NCI-H2196 treated with DMSO at 0.1 percent for 48 hours (cell line): ENCODE results near the gene NDST4.

ENCODE experiments used
- DNase-seq: peaks from one replicate; lab custom pipeline; 2025; ENCODE audit not compliant: unreplicated experiment; lab: John Stamatoyannopoulos, UW

The NDST4 gene

GRCh38 chr4:115113506-115114106 lies at the start of gene NDST4:
Gene NDST4, minus strand, starts transcription at chr4:115113620. Its CDS starts 36,584 bp downstream, at chr4:115077036.
- DNase-seq = peak; percentile 56

GRCh38 chr4:115159141-115159540 lies 45.7 kb upstream of the NDST4 start:
- no peak for DNase-seq

GRCh38 chr4:115158296-115158695 lies 44.9 kb upstream of the NDST4 start:
- no peak for DNase-seq

- DNase-seq = no peak
Measured at GRCh38 chr4:115154826-115155225, 41.4 kb upstream of the NDST4 start.

- no peak for DNase-seq
Measured at GRCh38 chr4:115152965-115153364, 39.5 kb upstream of the NDST4 start.

GRCh38 chr4:115152081-115152480 lies 38.7 kb upstream of the NDST4 start:
- no peak for DNase-seq

- DNase-seq = no peak
Measured at GRCh38 chr4:115149106-115149505, 35.7 kb upstream of the NDST4 start.

- peak; percentile 8 for DNase-seq
Measured at GRCh38 chr4:115145393-115146160, 32.2 kb upstream of the NDST4 start.

- no peak for DNase-seq
Measured at GRCh38 chr4:115128037-115128436, 14.6 kb upstream of the NDST4 start.

GRCh38 chr4:115126491-115126890 lies 13.1 kb upstream of the NDST4 start:
- no peak for DNase-seq

GRCh38 chr4:115121351-115122043 lies 8.1 kb upstream of the NDST4 start:
- no peak for DNase-seq

- DNase-seq = no peak
Measured at GRCh38 chr4:115119804-115120352, 6.5 kb upstream of the NDST4 start.

- no peak for DNase-seq
Measured at GRCh38 chr4:115117651-115118050, 4.2 kb upstream of the NDST4 start.

GRCh38 chr4:115110191-115111181 lies 2.9 kb downstream of the NDST4 start:
- peak; percentile 24 for DNase-seq

GRCh38 chr4:115108850-115109249 lies 4.6 kb downstream of the NDST4 start:
- no peak for DNase-seq

GRCh38 chr4:115107411-115107810 lies 6.0 kb downstream of the NDST4 start:
- DNase-seq = no peak

- DNase-seq = no peak
Measured at GRCh38 chr4:115101675-115102074, 11.7 kb downstream of the NDST4 start.

GRCh38 chr4:115090483-115091075 lies 22.8 kb downstream of the NDST4 start:
- no peak for DNase-seq

GRCh38 chr4:115082633-115083032 lies 30.8 kb downstream of the NDST4 start:
- no peak for DNase-seq

GRCh38 chr4:115076691-115077090 lies 36.7 kb downstream of the NDST4 start:
- DNase-seq = no peak
